ENCODE measurements around the gene PRRX2. TPM values are rescaled to one million over a fixed set of nuclear protein-coding genes. Genes with fewer than 3 reads are reported as not detected.

PRRX2 gene
- polyA plus RNA-seq, 4 donors: 0.98 to 2.6 (median 1.5) TPM

DNA sequence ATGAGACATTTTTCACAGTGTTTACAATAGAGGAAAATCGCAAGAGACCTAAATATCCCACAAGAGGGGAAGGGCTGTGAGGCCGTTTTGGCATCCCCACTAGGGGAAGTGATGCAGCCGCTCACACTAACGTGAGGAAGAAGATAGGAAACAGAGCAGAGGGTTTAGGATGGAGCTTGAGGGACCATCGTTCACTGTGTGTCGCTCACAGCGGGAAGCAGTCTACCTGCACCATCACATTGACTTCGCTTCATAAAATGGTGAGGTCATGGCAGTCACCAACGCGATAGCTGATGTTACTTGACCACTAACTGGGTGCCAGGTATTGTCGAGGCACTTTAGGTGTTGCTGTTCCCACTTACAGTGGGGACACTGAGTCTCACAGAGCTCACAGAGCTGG lies 35.6 kb downstream of the PRRX2 start:
- no peak for DNase-seq (ENCODE audit: low read depth in 4 of 4, low spot score in 3 of 4)

DNA sequence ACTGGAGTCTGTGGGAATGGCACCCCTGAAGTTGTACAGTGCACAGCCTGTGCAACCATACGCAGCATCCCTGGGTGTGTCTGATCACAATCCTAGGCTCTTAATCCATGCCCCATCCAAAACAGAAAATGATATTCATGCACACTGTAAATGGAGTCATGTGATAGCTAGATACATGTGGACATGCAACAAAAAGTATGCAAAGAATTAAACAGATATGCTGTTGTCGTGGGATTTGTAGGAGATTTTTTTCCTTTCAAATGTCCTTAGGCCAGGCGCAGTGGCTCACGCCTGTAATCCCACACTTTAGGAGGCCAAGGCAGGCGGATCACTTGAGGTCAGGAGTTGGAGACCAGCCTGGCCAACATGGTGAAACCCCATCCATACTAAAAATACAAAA lies 36.1 kb downstream of the PRRX2 start:
- no peak for DNase-seq (ENCODE audit: low read depth in 4 of 4, low spot score in 3 of 4)

DNA sequence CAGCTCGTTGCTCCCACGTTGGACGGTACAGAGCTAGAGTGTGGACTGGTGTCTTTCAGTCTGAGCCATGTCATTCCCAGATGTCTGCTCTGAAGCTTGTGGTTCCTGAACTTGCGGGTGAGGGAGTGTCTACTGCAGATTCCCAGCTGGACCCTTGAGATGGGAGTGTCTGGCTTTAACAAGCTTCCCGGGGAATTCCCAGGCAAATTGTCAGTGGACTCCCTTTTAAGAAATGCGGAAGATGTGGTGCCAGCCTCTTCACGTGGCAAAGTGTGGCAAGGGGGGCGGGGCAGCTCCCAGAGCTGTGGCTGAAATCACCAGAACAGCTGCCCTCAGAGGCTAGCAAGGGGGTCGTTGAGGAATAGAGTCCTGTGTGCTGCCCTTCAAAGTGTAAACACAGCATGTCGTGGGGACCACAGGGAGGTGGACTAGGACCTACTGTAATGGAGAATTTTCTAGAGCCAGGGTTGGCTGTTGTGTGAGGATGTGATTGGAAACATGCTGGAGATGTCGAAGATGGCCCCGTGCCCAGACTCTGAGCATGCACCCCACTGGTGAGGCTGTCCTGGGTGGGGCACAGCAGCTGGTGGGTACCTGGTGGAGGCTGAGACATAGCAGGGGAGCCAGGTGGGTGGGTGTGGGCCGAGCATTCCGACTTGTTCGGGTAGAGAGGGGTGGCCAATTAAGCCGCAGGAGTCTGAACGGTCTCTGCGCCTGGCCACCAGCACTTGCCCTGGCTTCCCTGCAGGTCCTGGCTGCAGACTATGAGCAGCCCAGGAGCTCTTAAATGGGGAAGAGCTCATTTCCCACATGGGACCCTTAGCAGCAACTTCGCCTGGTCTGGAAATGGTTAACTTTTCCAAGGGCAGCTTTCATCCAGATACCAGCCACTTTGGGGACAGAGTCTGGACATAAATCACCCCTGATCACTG lies 37.4 kb downstream of the PRRX2 start:
- no peak for DNase-seq (ENCODE audit: low read depth in 4 of 4, low spot score in 3 of 4)

GRCh38 chr9:129703667-129704355 lies 38.4 kb downstream of the PRRX2 start:
- DNase-seq (ENCODE audit: low read depth in 4 of 4, low spot score in 3 of 4): no peak

DNA sequence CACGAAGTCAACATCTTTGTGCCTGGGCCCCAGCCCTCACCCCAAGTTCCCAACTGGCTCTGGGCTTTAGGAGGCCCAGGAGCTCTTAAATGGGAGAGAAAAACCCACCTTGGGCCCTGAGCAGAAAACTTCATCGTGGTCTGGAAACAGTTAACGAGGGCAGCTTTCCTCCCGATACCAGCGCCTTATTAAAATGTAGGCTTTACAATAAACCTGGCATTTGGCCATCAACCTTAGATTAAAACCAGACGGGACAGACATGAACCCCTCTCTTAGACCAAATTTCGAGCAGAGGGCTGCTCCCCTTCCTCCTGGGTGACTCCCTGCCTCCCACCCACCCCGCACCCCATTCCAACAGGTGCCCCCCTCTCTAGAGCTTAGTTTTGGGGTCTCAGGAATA lies 39.4 kb downstream of the PRRX2 start:
- no peak for DNase-seq (ENCODE audit: low read depth in 4 of 4, low spot score in 3 of 4)

DNA sequence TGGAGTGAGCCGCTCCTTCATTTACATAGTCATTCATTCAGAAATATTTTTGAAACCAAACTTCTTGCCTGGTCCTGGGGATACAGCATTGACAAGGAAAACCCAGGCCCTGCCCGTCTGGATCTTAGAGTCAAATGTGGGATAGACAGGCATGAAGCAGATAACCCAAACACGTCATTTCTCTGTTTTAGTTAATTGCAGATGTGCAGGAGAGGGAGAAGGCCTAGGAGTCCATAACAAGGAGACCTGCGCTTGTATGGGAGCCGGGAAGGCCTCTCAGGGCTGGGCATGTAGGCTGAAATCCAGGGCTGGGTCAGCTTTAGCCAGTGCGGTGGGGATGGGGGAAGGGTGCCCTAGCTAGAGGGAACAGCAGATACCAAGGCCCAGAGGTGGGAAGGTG lies 43.3 kb downstream of the PRRX2 start:
- no peak for DNase-seq (ENCODE audit: low read depth in 4 of 4, low spot score in 3 of 4)

- no peak for DNase-seq (ENCODE audit: low read depth in 4 of 4, low spot score in 3 of 4)
Observed at GRCh38 chr9:129709438-129710168, 44.2 kb downstream of the PRRX2 start.

DNA sequence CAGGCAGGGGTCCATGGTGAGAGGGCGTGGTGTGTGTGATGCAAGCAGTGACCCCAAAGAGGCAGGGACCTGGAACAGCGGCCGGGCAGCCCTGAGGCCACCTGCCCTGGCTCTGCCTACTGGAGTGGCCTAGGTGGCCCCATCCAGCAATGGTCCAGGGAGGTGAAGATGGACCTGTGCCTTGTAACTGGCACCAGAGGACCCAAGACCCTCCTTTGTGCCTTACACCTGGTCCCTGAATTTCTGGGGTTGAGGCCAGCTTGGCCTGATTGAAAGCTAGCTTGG lies 44.7 kb downstream of the PRRX2 start:
- no peak for DNase-seq (ENCODE audit: low read depth in 4 of 4, low spot score in 3 of 4)

GRCh38 chr9:129712634-129713401 lies 47.4 kb downstream of the PRRX2 start:
- DNase-seq (ENCODE audit: low read depth in 4 of 4, low spot score in 3 of 4): no peak

DNA sequence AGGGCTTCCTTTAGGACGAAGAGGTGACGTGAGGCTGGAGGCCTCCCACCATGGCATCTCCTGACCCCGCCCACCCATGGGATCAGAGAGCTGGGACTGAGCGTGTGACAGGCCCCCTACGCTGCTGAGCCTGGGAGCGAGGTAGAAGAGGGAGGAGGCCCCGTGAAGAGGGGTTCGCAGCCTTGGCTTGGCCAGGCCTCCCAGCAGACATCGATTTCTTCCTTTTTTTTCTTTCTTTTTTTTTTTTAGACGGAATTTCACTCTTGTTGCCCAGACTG lies 47.9 kb downstream of the PRRX2 start:
- DNase-seq (ENCODE audit: low read depth in 4 of 4, low spot score in 3 of 4): no peak

- no peak for DNase-seq (ENCODE audit: low read depth in 4 of 4, low spot score in 3 of 4)
Observed at GRCh38 chr9:129714511-129715061, 49.1 kb downstream of the PRRX2 start.

DNA sequence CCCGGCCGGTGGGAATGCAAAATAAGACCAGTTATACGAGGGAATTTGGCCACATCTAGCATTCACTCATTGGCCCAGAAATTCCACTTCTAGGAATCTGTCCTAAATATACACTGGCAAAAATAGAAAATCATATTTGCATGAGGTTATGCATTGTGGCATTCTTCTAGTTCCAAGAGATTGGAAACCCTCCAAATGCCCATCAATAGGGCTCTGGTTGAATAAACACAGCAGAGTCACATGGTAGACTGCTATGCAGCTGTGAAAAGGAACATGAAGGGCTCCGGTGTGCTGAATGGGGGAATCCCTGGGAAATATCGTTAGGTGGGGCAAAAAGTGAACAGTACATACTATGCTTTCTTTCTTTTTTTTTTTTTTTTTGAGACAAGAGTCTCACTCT lies 50.6 kb downstream of the PRRX2 start:
- DNase-seq (ENCODE audit: low read depth in 4 of 4, low spot score in 3 of 4): no peak

- DNase-seq (ENCODE audit: low read depth in 4 of 4, low spot score in 3 of 4): no peak
Observed at GRCh38 chr9:129717991-129718390, 52.5 kb downstream of the PRRX2 start.

DNA sequence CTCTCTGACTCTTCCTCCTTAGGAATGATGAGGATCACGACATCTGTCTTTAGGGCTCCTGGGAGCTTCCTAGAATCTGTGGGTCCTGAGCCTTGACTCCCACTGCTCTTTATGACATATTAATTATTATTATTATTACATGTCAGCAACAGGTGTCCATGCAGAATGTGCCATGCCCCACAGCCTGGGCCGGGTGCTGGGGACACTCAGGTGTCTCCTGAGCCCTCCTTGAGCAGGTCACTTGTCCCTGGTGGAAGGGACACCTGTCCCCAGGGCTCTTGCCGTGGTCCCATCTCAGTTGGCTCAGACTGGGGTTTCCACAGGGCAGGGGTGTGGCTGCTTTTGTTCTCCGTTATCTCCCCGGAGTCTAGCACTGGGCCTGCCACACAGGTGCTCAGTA lies 53.2 kb downstream of the PRRX2 start:
- DNase-seq (ENCODE audit: low read depth in 4 of 4, low spot score in 3 of 4): no peak

DNA sequence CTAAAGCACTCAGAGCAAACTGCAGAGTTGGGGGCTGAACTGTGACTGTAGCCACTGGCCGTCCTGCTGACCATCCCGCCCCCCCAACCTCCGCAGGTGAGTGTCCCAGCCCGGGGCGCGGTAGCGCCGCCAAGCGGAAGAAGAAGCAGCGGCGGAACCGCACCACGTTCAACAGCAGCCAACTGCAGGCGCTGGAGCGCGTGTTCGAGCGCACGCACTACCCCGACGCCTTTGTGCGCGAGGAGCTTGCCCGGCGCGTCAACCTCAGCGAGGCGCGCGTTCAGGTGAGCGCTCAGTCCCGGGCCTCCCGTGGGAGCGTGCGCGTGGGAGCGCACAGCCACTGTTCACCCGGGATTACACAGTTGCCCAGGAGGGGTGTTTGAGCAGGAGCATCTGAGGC lies 53.7 kb downstream of the PRRX2 start:
- no peak for DNase-seq (ENCODE audit: low read depth in 4 of 4, low spot score in 3 of 4)

DNA sequence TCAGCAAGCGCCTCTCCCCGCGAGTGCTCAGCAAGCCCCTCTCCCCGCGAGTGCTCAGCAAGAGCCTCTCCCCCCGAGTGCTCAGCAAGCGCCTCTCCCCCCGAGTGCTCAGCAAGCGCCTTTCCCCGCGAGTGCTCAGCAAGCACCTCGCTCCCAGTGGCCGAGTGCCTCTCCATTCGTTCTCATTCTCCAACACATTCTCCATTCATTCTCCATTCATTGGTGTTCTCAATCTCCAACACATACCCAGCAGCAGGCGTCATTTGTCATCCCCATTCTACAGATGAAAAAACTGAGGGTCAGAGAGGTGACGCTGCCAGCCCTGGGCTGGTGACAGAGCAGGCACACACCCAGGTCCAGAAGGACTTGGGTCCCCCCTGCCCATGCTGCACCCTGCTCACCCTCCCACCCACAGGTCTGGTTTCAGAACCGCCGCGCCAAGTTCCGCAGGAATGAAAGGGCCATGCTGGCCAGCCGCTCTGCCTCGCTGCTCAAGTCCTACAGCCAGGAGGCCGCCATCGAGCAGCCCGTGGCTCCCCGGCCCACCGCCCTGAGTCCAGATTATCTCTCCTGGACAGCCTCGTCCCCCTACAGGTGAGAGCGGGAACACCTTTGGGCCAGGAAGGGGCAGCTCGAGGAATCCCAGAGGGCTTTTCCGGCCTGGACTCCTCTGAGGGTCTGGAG lies 54.9 kb downstream of the PRRX2 start:
- no peak for DNase-seq (ENCODE audit: low read depth in 4 of 4, low spot score in 3 of 4)

GRCh38 chr9:129720865-129721545 lies 55.6 kb downstream of the PRRX2 start:
- DNase-seq (ENCODE audit: low read depth in 4 of 4, low spot score in 3 of 4): no peak

GRCh38 chr9:129722913-129723312 lies 57.5 kb downstream of the PRRX2 start:
- DNase-seq (ENCODE audit: low read depth in 4 of 4, low spot score in 3 of 4): no peak

- DNase-seq (ENCODE audit: low read depth in 4 of 4, low spot score in 3 of 4): no peak
Observed at GRCh38 chr9:129724456-129725190, 59.2 kb downstream of the PRRX2 start.

Data from left renal pelvis (tissue), 4 donors.